Left forelimb (tissue), 1 donor: ENCODE data around the gene SMCHD1.
A peak's percentile ranks its signal among the peaks of the same experiment; 100 is the strongest.

Source experiments
- DNase-seq: peaks from one replicate; pipeline ENCODE4 v3.0.0-alpha.2; 2018; ENCODE audit warnings: low spot score

Gene SMCHD1

GRCh38 chr18:2655178-2655953 lies at the start of gene SMCHD1:
Gene SMCHD1 (plus strand): TSS chr18:2655726. CDS start chr18:2656076, 350 bp downstream.
- peak; percentile 93 for DNase-seq

GRCh38 chr18:2606335-2606734 lies 49.2 kb upstream of the SMCHD1 start:
- DNase-seq, result no peak

GRCh38 chr18:2609604-2610003 lies 45.9 kb upstream of the SMCHD1 start:
- DNase-seq, result no peak

- DNase-seq, result no peak
Measured at GRCh38 chr18:2610549-2610948, 45.0 kb upstream of the SMCHD1 start.

- no peak for DNase-seq
Measured at GRCh38 chr18:2612996-2613395, 42.5 kb upstream of the SMCHD1 start.

GRCh38 chr18:2617401-2617998 lies 38.0 kb upstream of the SMCHD1 start:
- no peak for DNase-seq

- no peak for DNase-seq
Measured at GRCh38 chr18:2618009-2618408, 37.5 kb upstream of the SMCHD1 start.

GRCh38 chr18:2625217-2625616 lies 30.3 kb upstream of the SMCHD1 start:
- no peak for DNase-seq

- no peak for DNase-seq
Measured at GRCh38 chr18:2627821-2628276, 27.7 kb upstream of the SMCHD1 start.

- DNase-seq, result no peak
Measured at GRCh38 chr18:2629003-2629402, 26.5 kb upstream of the SMCHD1 start.

- DNase-seq, result no peak
Measured at GRCh38 chr18:2635586-2635985, 19.9 kb upstream of the SMCHD1 start.

GRCh38 chr18:2636126-2636631 lies 19.3 kb upstream of the SMCHD1 start:
- no peak for DNase-seq

GRCh38 chr18:2641638-2642037 lies 13.9 kb upstream of the SMCHD1 start:
- DNase-seq, result no peak

GRCh38 chr18:2642771-2643170 lies 12.8 kb upstream of the SMCHD1 start:
- DNase-seq, result no peak

- DNase-seq, result no peak
Measured at GRCh38 chr18:2644535-2644934, 11.0 kb upstream of the SMCHD1 start.

- no peak for DNase-seq
Measured at GRCh38 chr18:2651981-2652380, 3.5 kb upstream of the SMCHD1 start.

GRCh38 chr18:2653467-2653866 lies 2.1 kb upstream of the SMCHD1 start:
- DNase-seq, result no peak

GRCh38 chr18:2654169-2654927 lies 1.2 kb upstream of the SMCHD1 start:
- DNase-seq, result no peak

GRCh38 chr18:2654928-2655177 lies 673 bp upstream of the SMCHD1 start:
- DNase-seq, result no peak

GRCh38 chr18:2655954-2656236 lies 369 bp downstream of the SMCHD1 start:
- DNase-seq, result no peak

- no peak for DNase-seq
Measured at GRCh38 chr18:2656237-2656980, 883 bp downstream of the SMCHD1 start.

- DNase-seq, result no peak
Measured at GRCh38 chr18:2656981-2657512, 1.5 kb downstream of the SMCHD1 start.
